Left ventricle myocardium inferior (tissue), 1 donor: ENCODE data around the gene BCAR1. TPM values are rescaled to one million over a fixed set of nuclear protein-coding genes. Genes with fewer than 3 reads are reported as not detected.

Experiments
- DNase-seq: peaks from one replicate; pipeline ENCODE4 v3.0.0-alpha.2; 2020
- H3K27ac ChIP-seq: fragments of 200-600 bp; replicated peaks from 2 replicates; pipeline ENCODE4 v1.8.0; 2021
- H3K27me3 ChIP-seq: fragments of 200-600 bp; 2 replicates; pipeline ENCODE4 v1.8.0; 2021; ENCODE audit warnings: low read depth
- H3K36me3 ChIP-seq: fragments of 200-600 bp; 2 replicates; pipeline ENCODE4 v1.8.0; 2021
- H3K4me1 ChIP-seq: fragments of 200-600 bp; 2 replicates; pipeline ENCODE4 v1.8.0; 2021
- H3K4me3 ChIP-seq: fragments of 200-600 bp; 2 replicates; pipeline ENCODE4 v1.8.0; 2021; ENCODE audit warnings: mild to moderate bottlenecking, moderate library complexity
- H3K9me3 ChIP-seq: fragments of 200-600 bp; replicated peaks from 2 replicates; pipeline ENCODE4 v1.8.0; 2021
- intact Hi-C: fragments of 100-400 bp; cut with micrococcal nuclease; formaldehyde crosslinking; loops from one replicate; pipeline ENCODE4 v1.11.0; 2022
- total RNA-seq: library from RNA; stranded (reverse); fragmentation: NEBNext Ultra II Directional; extraction: Animal tissue kit (Norgen Biotek cat#: 25700); gene quantifications from one replicate; pipeline ENCODE4 v1.2.1, GENCODE V29; 2021
- TF ChIP-seq, protein P1 (sequence below): fragments of 200-600 bp; IDR thresholded peaks from 2 replicates; pipeline ENCODE4 v1.8.0; 2021; ENCODE audit warnings: antibody characterized with exemption, mild to moderate bottlenecking, borderline replicate concordance
- donor health status: DM: no; HTN: yes; CAD: no; lungs with severe emphysema.

BCAR1 gene
- total RNA-seq, 1 donor from 2014 or later: 82.8 TPM

GRCh38 chr16:75197522-75198134, 53.8 kb downstream of the BCAR1 start:
- TF ChIP-seq, protein P1, sequence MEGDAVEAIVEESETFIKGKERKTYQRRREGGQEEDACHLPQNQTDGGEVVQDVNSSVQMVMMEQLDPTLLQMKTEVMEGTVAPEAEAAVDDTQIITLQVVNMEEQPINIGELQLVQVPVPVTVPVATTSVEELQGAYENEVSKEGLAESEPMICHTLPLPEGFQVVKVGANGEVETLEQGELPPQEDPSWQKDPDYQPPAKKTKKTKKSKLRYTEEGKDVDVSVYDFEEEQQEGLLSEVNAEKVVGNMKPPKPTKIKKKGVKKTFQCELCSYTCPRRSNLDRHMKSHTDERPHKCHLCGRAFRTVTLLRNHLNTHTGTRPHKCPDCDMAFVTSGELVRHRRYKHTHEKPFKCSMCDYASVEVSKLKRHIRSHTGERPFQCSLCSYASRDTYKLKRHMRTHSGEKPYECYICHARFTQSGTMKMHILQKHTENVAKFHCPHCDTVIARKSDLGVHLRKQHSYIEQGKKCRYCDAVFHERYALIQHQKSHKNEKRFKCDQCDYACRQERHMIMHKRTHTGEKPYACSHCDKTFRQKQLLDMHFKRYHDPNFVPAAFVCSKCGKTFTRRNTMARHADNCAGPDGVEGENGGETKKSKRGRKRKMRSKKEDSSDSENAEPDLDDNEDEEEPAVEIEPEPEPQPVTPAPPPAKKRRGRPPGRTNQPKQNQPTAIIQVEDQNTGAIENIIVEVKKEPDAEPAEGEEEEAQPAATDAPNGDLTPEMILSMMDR: no peak
- no peak for DNase-seq
- H3K9me3 ChIP-seq: no peaks in the 10 kb centered on the region
- intact Hi-C loops: no loop called here
- no peak overlapping the region for H3K27ac ChIP-seq
- H3K27me3 ChIP-seq: peaks cover 35% of the 10 kb centered on the region
- H3K4me1 ChIP-seq: peaks cover 12% of the 10 kb centered on the region
- H3K4me3 ChIP-seq: peak overlapping the region; percentile 27
- H3K36me3 ChIP-seq: no peaks in the 10 kb centered on the region

DNA sequence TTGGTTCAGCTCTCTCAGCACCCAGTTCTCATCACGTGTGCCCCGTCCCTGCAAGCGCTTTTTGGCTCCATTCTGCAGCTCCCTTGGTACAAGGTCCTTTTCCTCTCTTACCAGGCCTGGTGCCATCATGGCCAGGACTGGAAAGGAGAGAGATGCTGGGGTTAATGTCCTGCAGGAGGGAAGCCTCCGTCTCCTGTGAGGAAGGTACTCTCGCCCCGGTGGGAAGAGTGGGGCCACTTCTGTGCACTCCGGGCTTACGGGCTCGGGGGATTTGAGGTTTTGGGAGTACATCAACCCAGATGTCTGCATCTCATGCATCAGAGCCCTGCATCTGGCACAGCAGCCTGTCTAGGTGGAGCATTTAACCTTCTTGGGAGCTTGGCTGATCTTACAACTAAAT, 54.6 kb downstream of the BCAR1 start:
- intact Hi-C loops: no loop called here
- DNase-seq: no peak
- H3K4me1 ChIP-seq: peaks cover 12% of the 10 kb centered on the region
- H3K4me3 ChIP-seq: no peak overlapping the region
- H3K9me3 ChIP-seq: no peaks in the 10 kb centered on the region
- peaks cover 35% of the 10 kb centered on the region for H3K27me3 ChIP-seq
- TF ChIP-seq, protein P1: no peak
- H3K27ac ChIP-seq: no peak overlapping the region
- no peaks in the 10 kb centered on the region for H3K36me3 ChIP-seq

DNA sequence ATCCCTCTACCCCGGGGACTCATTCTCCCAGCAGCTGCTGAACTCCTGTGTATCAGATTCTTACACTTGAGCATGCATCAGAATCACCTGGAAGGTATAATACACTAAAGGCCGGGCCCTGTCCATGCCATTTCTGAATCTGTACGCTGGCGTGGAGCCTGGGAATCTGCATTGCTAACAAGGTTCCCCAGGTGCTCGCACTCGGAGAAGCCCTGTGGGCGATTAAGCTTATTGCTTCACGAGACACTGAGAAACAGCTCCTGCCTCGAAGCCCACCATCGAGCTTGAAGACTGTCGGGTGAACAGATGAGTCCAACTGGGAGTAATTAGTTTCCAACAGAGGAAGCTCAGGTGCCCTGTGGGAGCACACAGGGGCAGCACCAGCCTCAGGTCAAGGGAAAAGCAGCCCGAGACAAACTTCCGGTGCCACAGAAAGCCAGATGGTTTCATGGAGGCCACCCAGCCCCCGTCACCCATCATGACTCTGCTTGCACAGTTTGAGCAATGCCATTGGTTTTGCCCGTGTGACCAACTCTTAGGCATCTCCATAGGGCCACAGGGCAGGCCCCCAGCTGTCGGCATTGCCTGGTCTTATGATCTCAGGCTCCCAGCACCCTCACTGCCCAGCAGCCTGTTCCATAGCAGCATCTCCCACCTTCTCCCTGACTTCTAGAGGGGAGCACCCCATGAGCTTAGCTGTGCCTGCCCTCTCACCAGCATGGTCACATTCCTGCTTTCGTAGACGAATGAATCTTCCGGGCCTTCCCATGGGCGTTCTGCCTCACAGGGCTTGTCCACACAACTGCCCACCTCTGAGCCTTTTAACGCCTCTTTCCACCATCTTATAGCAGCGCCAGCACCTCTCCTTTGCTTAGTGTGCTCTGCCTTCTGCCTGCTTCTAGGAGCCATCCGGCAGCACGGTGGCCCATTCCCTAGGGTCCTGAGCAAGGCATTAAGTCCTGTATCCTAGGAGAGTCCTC, 55.3 kb downstream of the BCAR1 start:
- intact Hi-C loops: no loop called here
- peaks cover 35% of the 10 kb centered on the region for H3K27me3 ChIP-seq
- H3K4me1 ChIP-seq: peaks cover 12% of the 10 kb centered on the region
- no peaks in the 10 kb centered on the region for H3K9me3 ChIP-seq
- no peak for DNase-seq
- no peak overlapping the region for H3K4me3 ChIP-seq
- no peak overlapping the region for H3K27ac ChIP-seq
- TF ChIP-seq, protein P1: no peak
- no peaks in the 10 kb centered on the region for H3K36me3 ChIP-seq

- intact Hi-C loops: no loop called here
- H3K4me3 ChIP-seq: no peak overlapping the region
Observed at GRCh38 chr16:75193730-75194444, 57.5 kb downstream of the BCAR1 start.

GRCh38 chr16:75193265-75193650, 58.2 kb downstream of the BCAR1 start:
- Histone ChIP-seq H3K36me3 (no peaks in the 10 kb centered on the region), H3K4me3 (no peak overlapping the region), H3K4me1 (peaks cover 6% of the 10 kb centered on the region), H3K27ac (no peak overlapping the region), H3K27me3 (peaks cover 27% of the 10 kb centered on the region), H3K9me3 (no peaks in the 10 kb centered on the region)
- intact Hi-C loops: no loop called here
- no peak for DNase-seq
- TF ChIP-seq, protein P1: no peak

More at GRCh38 chr16:75193730-75194444, 57.5 kb downstream of the BCAR1 start:
- H3K4me1 ChIP-seq: peaks cover 8% of the 10 kb centered on the region
- no peak overlapping the region for H3K27ac ChIP-seq
- H3K36me3 ChIP-seq: no peaks in the 10 kb centered on the region
- peaks cover 33% of the 10 kb centered on the region for H3K27me3 ChIP-seq
- no peak for DNase-seq
- TF ChIP-seq, protein P1: no peak
- no peaks in the 10 kb centered on the region for H3K9me3 ChIP-seq
